ENCODE measurements around the gene HIVEP3. TPM values are rescaled to one million over a fixed set of nuclear protein-coding genes. Genes with fewer than 3 reads are reported as not detected.

HIVEP3 gene
- total and polyA plus RNA-seq, 2 donors (not counting 1 experiment from before 2014, with no cell fraction given) = 2.0 to 5.1 TPM

- no peak overlapping the region for H3K27ac Mint-ChIP-seq
These were observed 306.7 kb downstream of the HIVEP3 start for GRCh38 chr1:41611932-41612450.

More at GRCh38 chr1:41611932-41612450, 306.7 kb downstream of the HIVEP3 start:
- H4K20me1 ChIP-seq (ENCODE audit: control insufficient read depth, insufficient read depth, low read length, poor library complexity, severe bottlenecking) = no peaks in the 10 kb centered on the region
- H3K36me3 ChIP-seq (replicated peaks in 1 of 2; ENCODE audit: control extremely low read depth in 1 of 2, control insufficient read depth in 1 of 2, extremely low read depth in 1 of 2, insufficient read depth in 2 of 2, low read length in 1 of 2) = peaks cover 0 to 2% of the 10 kb centered on the region in 2 experiments
- H3K4me3 ChIP-seq (ENCODE audit: control extremely low read depth in 1 of 5, extremely low read depth in 1 of 5, insufficient read depth in 1 of 5, low read depth in 2 of 5, low read length in 4 of 5) = no peak overlapping the region
- H3K9me3 Mint-ChIP-seq (ENCODE audit: insufficient read depth) = no peaks in the 10 kb centered on the region
- H3K4me1 Mint-ChIP-seq = peaks cover 14% of the 10 kb centered on the region
- H3K79me2 ChIP-seq (ENCODE audit: control insufficient read depth, insufficient read depth, low read length) = peaks cover 15% of the 10 kb centered on the region
- no peak for TF ChIP-seq CTCF (IDR thresholded peaks at IDR 0.05)
- no peak overlapping the region for H3K27ac ChIP-seq (ENCODE audit: low read length in 2 of 2)
- intact Hi-C loops (cut with micrococcal nuclease) = no loop called here
- H3K27me3 ChIP-seq (replicated peaks in 1 of 4; ENCODE audit: control extremely low read depth in 1 of 4, control insufficient read depth in 3 of 4, insufficient read depth in 4 of 4, low read length in 3 of 4) = no peaks in the 10 kb centered on the region
- ATAC-seq (ENCODE audit: low read depth) (no peak), DNase-seq (no peak)
- no peak overlapping the region for H3K4me2 ChIP-seq (replicated peaks; ENCODE audit: low read depth, low read length, poor library complexity, severe bottlenecking)
- no peak overlapping the region for H2AFZ ChIP-seq (ENCODE audit: insufficient read depth, low read depth, low read length, poor library complexity, severe bottlenecking)
- CTCF ChIA-PET = no interaction called here
- 96% methylated on average over 6 of the region's 6 CpGs for WGBS (ENCODE audit: insufficient coverage)
- no peak overlapping the region for H3K9ac ChIP-seq (ENCODE audit: low read length)
- no peaks in the 10 kb centered on the region for H3K4me1 ChIP-seq (ENCODE audit: control insufficient read depth in 2 of 2, insufficient read depth in 2 of 2, low read length in 2 of 2)
- POLR2A ChIA-PET = no interaction called here
- H3K27me3 Mint-ChIP-seq = no peaks in the 10 kb centered on the region
- H3K4me3 Mint-ChIP-seq = no peak overlapping the region
- no peaks in the 10 kb centered on the region for H3K9me3 ChIP-seq (ENCODE audit: control extremely low read depth in 1 of 3, control insufficient read depth in 2 of 3, insufficient read depth in 1 of 3, low read length in 2 of 3)
